Activated naive CD8-positive, alpha-beta T cell treated with anti-CD3 and anti-CD28 coated beads, Interleukin-2, amount 10 ng/mL, durations not matched to agents 7 days and 5 days (primary cell): Measurements from ENCODE around the gene TNXB. TPM values are rescaled to one million over a fixed set of nuclear protein-coding genes. Genes with fewer than 3 reads are reported as not detected.

ENCODE experiments used
- total RNA-seq, 2 experiments: library from RNA; stranded (reverse); gene quantifications; one replicate each; pipeline ENCODE4 v1.2.3, GENCODE V29; 2021

The TNXB gene
- total RNA-seq, 2 experiments from 2014 or later, result 8.6 to 9.2 TPM

Other genes starting within 250 kb of the TNXB start
- gene NEU1, start 246.5 kb downstream of the TNXB start, total RNA-seq, result 10 to 100 TPM; 15.5 to 16.4 TPM
- not detected for gene SLC44A4, start 230.3 kb downstream of the TNXB start, total RNA-seq
- 10 to 100 TPM; 77.5 to 80.6 TPM for gene EHMT2, start 211.6 kb downstream of the TNXB start, total RNA-seq
- gene ZBTB12, start 207.3 kb downstream of the TNXB start, total RNA-seq, result 1 to 10 TPM; 1.4 to 1.9 TPM
- 1 to 10 TPM; 2.1 to 2.2 TPM for gene C2, start 181.6 kb downstream of the TNXB start, total RNA-seq
- gene CFB, start 163.2 kb downstream of the TNXB start, total RNA-seq, result 1 to 10 TPM; 1.2 to 2.1 TPM
- gene NELFE, start 150.4 kb downstream of the TNXB start, total RNA-seq, result 10 to 100 TPM; 61.3 to 62.5 TPM
- gene SKIC2, start 150.2 kb downstream of the TNXB start, total RNA-seq, result 100 to 1,000 TPM; 102 to 112 TPM
- 10 to 100 TPM; 22.4 to 28.6 TPM for gene DXO, start 137.2 kb downstream of the TNXB start, total RNA-seq
- gene C4A, start 127.3 kb downstream of the TNXB start, total RNA-seq, result 1 to 10 TPM; 3.4 to 6.7 TPM
- gene C4B, start 94.5 kb downstream of the TNXB start, total RNA-seq, result 1 to 10 TPM; 4.1 to 5.7 TPM
- under 1 TPM; 0.43 to 0.72 TPM for gene CYP21A2, start 70.9 kb downstream of the TNXB start, total RNA-seq
- 100 to 1,000 TPM; 136 to 147 TPM for gene ATF6B, start 18.9 kb upstream of the TNXB start, total RNA-seq
- gene FKBPL, start 20.9 kb upstream of the TNXB start, total RNA-seq, result 1 to 10 TPM; 5.5 to 6.3 TPM
- gene PRRT1, start 42.6 kb upstream of the TNXB start, total RNA-seq, result 1 to 10 TPM; 1.1 to 1.2 TPM
- gene PPT2, start 44.8 kb upstream of the TNXB start, total RNA-seq, result 10 to 100 TPM; 19.2 to 23.7 TPM
- 10 to 100 TPM; 19.6 to 22.6 TPM for gene EGFL8, start 55.3 kb upstream of the TNXB start, total RNA-seq
- 10 to 100 TPM; 38.1 to 40.8 TPM for gene AGPAT1, start 66.7 kb upstream of the TNXB start, total RNA-seq
- 10 to 100 TPM; 44.5 to 49.5 TPM for gene RNF5, start 69.1 kb upstream of the TNXB start, total RNA-seq
- 10 to 100 TPM; 47.4 to 52.3 TPM for gene AGER, start 74.9 kb upstream of the TNXB start, total RNA-seq
- 100 to 1,000 TPM; 107 to 112 TPM for gene PBX2, start 80.9 kb upstream of the TNXB start, total RNA-seq
- gene GPSM3, start 83.3 kb upstream of the TNXB start, total RNA-seq, result 100 to 1,000 TPM; 251 to 260 TPM
- gene NOTCH4, start 114.7 kb upstream of the TNXB start, total RNA-seq, result under 1 TPM; 0.67 to 0.79 TPM